ENCODE measurements around the gene KRABD2.
"Not testable (repeated sequence)": the region's sequence is repeated elsewhere in the genome, so short reads cannot be mapped to it uniquely, and the experiment has no call there.

Gene KRABD2

GRCh38 chr17:8376271-8377067 lies at the start of gene KRABD2:
KRABD2 (minus strand) TSS chr17:8376704.
- peak; percentile 58 to 74 (median 72) for DNase-seq (ENCODE audit: low read depth in 3 of 3, low spot score in 2 of 3)

- no peak for DNase-seq (ENCODE audit: low read depth in 3 of 3, low spot score in 2 of 3)
These were observed 45.1 kb upstream of the KRABD2 start for GRCh38 chr17:8421571-8421970.

- peak; percentile 45 to 65 (median 45) for DNase-seq (ENCODE audit: low read depth in 3 of 3, low spot score in 2 of 3)
These were observed 43.8 kb upstream of the KRABD2 start for GRCh38 chr17:8420041-8420934.

GRCh38 chr17:8419305-8419704 lies 42.8 kb upstream of the KRABD2 start:
- no peak for DNase-seq (ENCODE audit: low read depth in 3 of 3, low spot score in 2 of 3)

GRCh38 chr17:8418471-8418870 lies 42.0 kb upstream of the KRABD2 start:
- DNase-seq (ENCODE audit: low read depth in 3 of 3, low spot score in 2 of 3), result no peak

GRCh38 chr17:8417806-8418205 lies 41.3 kb upstream of the KRABD2 start:
- DNase-seq (ENCODE audit: low read depth in 3 of 3, low spot score in 2 of 3), result no peak

- no peak for DNase-seq (ENCODE audit: low read depth in 3 of 3, low spot score in 2 of 3)
These were observed 37.4 kb upstream of the KRABD2 start for GRCh38 chr17:8413938-8414337.

- DNase-seq (ENCODE audit: low read depth in 3 of 3, low spot score in 2 of 3), result no peak
These were observed 36.8 kb upstream of the KRABD2 start for GRCh38 chr17:8413328-8413727.

- no peak for DNase-seq (ENCODE audit: low read depth in 3 of 3, low spot score in 2 of 3)
These were observed 35.6 kb upstream of the KRABD2 start for GRCh38 chr17:8412089-8412488.

GRCh38 chr17:8410883-8411238 lies 34.4 kb upstream of the KRABD2 start:
- DNase-seq (ENCODE audit: low read depth in 3 of 3, low spot score in 2 of 3), result no peak

GRCh38 chr17:8409966-8410882 lies 33.7 kb upstream of the KRABD2 start:
- DNase-seq (ENCODE audit: low read depth in 3 of 3, low spot score in 2 of 3), result peak; percentile 76 to 85 (median 81)

GRCh38 chr17:8408371-8408770 lies 31.9 kb upstream of the KRABD2 start:
- no peak for DNase-seq (ENCODE audit: low read depth in 3 of 3, low spot score in 2 of 3)

GRCh38 chr17:8406174-8406573 lies 29.7 kb upstream of the KRABD2 start:
- no peak for DNase-seq (ENCODE audit: low read depth in 3 of 3, low spot score in 2 of 3)

GRCh38 chr17:8405499-8406016 lies 29.1 kb upstream of the KRABD2 start:
- DNase-seq (ENCODE audit: low read depth in 3 of 3, low spot score in 2 of 3), result no peak

- DNase-seq (ENCODE audit: low read depth in 3 of 3, low spot score in 2 of 3), result no peak
These were observed 26.5 kb upstream of the KRABD2 start for GRCh38 chr17:8402921-8403536.

GRCh38 chr17:8401107-8401506 lies 24.6 kb upstream of the KRABD2 start:
- no peak for DNase-seq (ENCODE audit: low read depth in 3 of 3, low spot score in 2 of 3)

- DNase-seq (ENCODE audit: low read depth in 3 of 3, low spot score in 2 of 3), result no peak
These were observed 22.5 kb upstream of the KRABD2 start for GRCh38 chr17:8398980-8399379.

- DNase-seq (ENCODE audit: low read depth in 3 of 3, low spot score in 2 of 3), result no peak
These were observed 21.1 kb upstream of the KRABD2 start, which contains the start of gene RNF222 for GRCh38 chr17:8397636-8398035. RNF222 (minus strand) TSS chr17:8397827; CDS start chr17:8393461, 4,366 bp downstream.

GRCh38 chr17:8394497-8394896 lies 18.0 kb upstream of the KRABD2 start:
- DNase-seq (ENCODE audit: low read depth in 3 of 3, low spot score in 2 of 3), result not testable (repeated sequence)

Data from right renal cortex interstitium (tissue), 3 donors.